Erythroblast (primary cell): ENCODE data around the gene SPSB1.

ENCODE experiments used
- GATA1 ChIP-seq: IDR thresholded peaks from 2 replicates; pipeline ENCODE4 v1.6.1; 2011; ENCODE audit warnings: low read depth, mild to moderate bottlenecking, control low read depth, low read length, moderate library complexity
- POLR2A ChIP-seq: IDR thresholded peaks from 2 replicates; pipeline ENCODE4 v1.6.1; 2011; ENCODE audit warnings: mild to moderate bottlenecking, low read length

- TF ChIP-seq POLR2A (no peak), GATA1 (no peak)
Observed at GRCh38 chr1:9351654-9352271, 59.1 kb downstream of the SPSB1 start.
